ENCODE measurements around the gene COX7B2. TPM values are rescaled to one million over a fixed set of nuclear protein-coding genes. Genes with fewer than 3 reads are reported as not detected.

Gene COX7B2
- polyA plus RNA-seq, 2 of the 4 experiments (the other 2 are of a cell fraction): not detected

GRCh38 chr4:46900082-46900481, 9.0 kb downstream of the COX7B2 start:
- no peak for DNase-seq (ENCODE audit: low read depth in 1 of 2, low spot score in 1 of 2)
- FAIRE-seq: no peak
- WGBS (ENCODE audit: missing lambda C conversion rate): 4% methylated on average over 1 of the region's 1 CpG
- CTCF ChIA-PET: no interaction called here
- H3K4me2 ChIP-seq: no peak overlapping the region
- POLR2A ChIA-PET: no interaction called here
- H3K27ac ChIP-seq: no peak overlapping the region
- no peaks in the 10 kb centered on the region for H3K9me3 ChIP-seq
- H3K4me1 ChIP-seq: no peaks in the 10 kb centered on the region
- ATAC-seq: no peak
- TF ChIP-seq MAZ (IDR thresholded peaks at IDR 0.05; ENCODE audit: borderline replicate concordance, low read depth, low read length): no peak
- TF ChIP-seq ATOH8 (CRISPR knock-in tag; IDR thresholded peaks at IDR 0.05; ENCODE audit: low read depth): no peak
- no peak for TF ChIP-seq E2F6 (IDR thresholded peaks at IDR 0.05; ENCODE audit: borderline replicate concordance, low read depth)
- no peak for TF ChIP-seq RFX5 (IDR thresholded peaks at IDR 0.05)
- no peak for TF ChIP-seq EP300 (IDR thresholded peaks at IDR 0.05)
- TF ChIP-seq ZNF302 (CRISPR knock-in tag; IDR thresholded peaks at IDR 0.05): no peak
- TF ChIP-seq ZSCAN20 (CRISPR knock-in tag; IDR thresholded peaks at IDR 0.05): no peak
- no peak for TF ChIP-seq RARB (CRISPR knock-in tag; IDR thresholded peaks at IDR 0.05)
- no peak for TF ChIP-seq RNF2 (IDR thresholded peaks at IDR 0.05; ENCODE audit: borderline replicate concordance, low read depth)
- no peak for TF ChIP-seq HOXA7 (CRISPR knock-in tag; IDR thresholded peaks at IDR 0.05)
- no peak for TF ChIP-seq BCL3 (IDR thresholded peaks at IDR 0.05)
- TF ChIP-seq USF2 (IDR thresholded peaks at IDR 0.05): no peak
- no peak overlapping the region for H3K4me3 ChIP-seq

- WGBS (ENCODE audit: missing lambda C conversion rate): 11% methylated on average over 5 of the region's 5 CpGs
- Histone ChIP-seq H3K27ac (no peak overlapping the region), H3K9me3 (no peaks in the 10 kb centered on the region), H3K4me2 (no peak overlapping the region), H3K4me1 (no peaks in the 10 kb centered on the region), H3K4me3 (no peak overlapping the region)
- ChIA-PET POLR2A (no interaction called here), CTCF (no interaction called here)
- FAIRE-seq (no peak), ATAC-seq (no peak), DNase-seq (ENCODE audit: low read depth in 1 of 2, low spot score in 1 of 2) (no peak)
- TF ChIP-seq USF2 (IDR thresholded peaks at IDR 0.05): no peak
- TF ChIP-seq HOXB13 (CRISPR knock-in tag; IDR thresholded peaks at IDR 0.05; ENCODE audit: low read depth): no peak
- TF ChIP-seq TP53 (CRISPR knock-in tag; IDR thresholded peaks at IDR 0.05): no peak
- no peak for TF ChIP-seq ELK1 (IDR thresholded peaks at IDR 0.05; ENCODE audit: low read depth, low read length)
- no peak for TF ChIP-seq FOSB (CRISPR knock-in tag; IDR thresholded peaks at IDR 0.05)
- TF ChIP-seq ZNF302 (CRISPR knock-in tag; IDR thresholded peaks at IDR 0.05): no peak
- no peak for TF ChIP-seq PBX3 (IDR thresholded peaks at IDR 0.05)
- no peak for TF ChIP-seq FOXS1 (CRISPR knock-in tag; IDR thresholded peaks at IDR 0.05)
- no peak for TF ChIP-seq RAD21 (conservative IDR thresholded peaks at IDR 0.05 in 1 of 2, IDR thresholded peaks at IDR 0.05 in 1 of 2)
- no peak for TF ChIP-seq MAZ (IDR thresholded peaks at IDR 0.05; ENCODE audit: borderline replicate concordance, low read depth, low read length)
- no peak for TF ChIP-seq HEYL (CRISPR knock-in tag; IDR thresholded peaks at IDR 0.05)
- no peak for TF ChIP-seq MAFK (IDR thresholded peaks at IDR 0.05; ENCODE audit: partially characterized antibody)
Measured at GRCh38 chr4:46894826-46895225, 14.2 kb downstream of the COX7B2 start.
